Adipocyte (in vitro differentiated cells): Measurements from ENCODE around the gene ANKRD55.
A peak's percentile ranks its signal among the peaks of the same experiment; 100 is the strongest.
"Not testable (repeated sequence)": the region's sequence is repeated elsewhere in the genome, so short reads cannot be mapped to it uniquely, and the experiment has no call there.

ENCODE experiments used
- DNase-seq: peaks from one replicate; pipeline ENCODE4 v3.0.0-alpha.2; 2015; ENCODE audit warnings: low read depth
- H3K27me3 ChIP-seq: replicated peaks from 2 replicates; pipeline ENCODE4 v1.7.0; 2013; ENCODE audit warnings: mild to moderate bottlenecking, low read length, moderate library complexity; ENCODE audit not compliant: control insufficient read depth, insufficient read depth
- H3K36me3 ChIP-seq: 2 replicates; pipeline ENCODE4 v1.7.0; 2013; ENCODE audit warnings: low read length, mild to moderate bottlenecking, moderate library complexity; ENCODE audit not compliant: control insufficient read depth, insufficient read depth, severe bottlenecking
- H3K4me1 ChIP-seq: 2 replicates; pipeline ENCODE4 v1.7.0; 2013; ENCODE audit warnings: mild to moderate bottlenecking, low read length, moderate library complexity; ENCODE audit not compliant: control insufficient read depth, insufficient read depth
- H3K4me3 ChIP-seq: 2 replicates; pipeline ENCODE4 v1.7.0; 2013; ENCODE audit warnings: mild to moderate bottlenecking, low read length, moderate library complexity
- H3K9ac ChIP-seq: 2 replicates; pipeline ENCODE4 v1.7.0; 2013; ENCODE audit warnings: mild to moderate bottlenecking, low read length, moderate library complexity
- H3K9me3 ChIP-seq: 2 replicates; pipeline ENCODE4 v1.7.0; 2013; ENCODE audit warnings: mild to moderate bottlenecking, low read length, moderate library complexity; ENCODE audit not compliant: control insufficient read depth

ANKRD55 gene

DNA sequence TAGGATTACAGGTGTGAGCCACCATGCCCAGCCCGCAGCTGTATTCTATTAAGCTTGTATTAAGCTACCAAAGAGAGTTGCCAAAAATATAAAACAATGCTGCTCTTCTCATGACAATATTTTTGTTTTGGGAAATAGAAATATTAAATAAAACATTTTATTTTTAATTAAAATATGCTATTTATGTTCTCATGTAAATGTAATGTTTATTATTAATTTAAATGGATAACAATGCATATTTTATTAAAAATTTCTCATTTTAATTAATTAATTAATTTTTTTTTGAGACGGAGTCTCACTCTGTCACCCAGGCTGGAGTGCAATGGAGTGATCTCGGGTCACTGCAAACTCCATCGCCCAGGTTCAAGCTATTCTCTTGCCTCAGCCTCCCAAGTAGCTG, 117.5 kb downstream of the ANKRD55 start:
- Histone ChIP-seq H3K27me3 (no peaks in the 10 kb centered on the region), H3K9ac (no peak overlapping the region), H3K4me3 (no peak overlapping the region), H3K9me3 (no peaks in the 10 kb centered on the region), H3K36me3 (no peaks in the 10 kb centered on the region), H3K4me1 (peaks cover 17% of the 10 kb centered on the region)
- no peak for DNase-seq

DNA sequence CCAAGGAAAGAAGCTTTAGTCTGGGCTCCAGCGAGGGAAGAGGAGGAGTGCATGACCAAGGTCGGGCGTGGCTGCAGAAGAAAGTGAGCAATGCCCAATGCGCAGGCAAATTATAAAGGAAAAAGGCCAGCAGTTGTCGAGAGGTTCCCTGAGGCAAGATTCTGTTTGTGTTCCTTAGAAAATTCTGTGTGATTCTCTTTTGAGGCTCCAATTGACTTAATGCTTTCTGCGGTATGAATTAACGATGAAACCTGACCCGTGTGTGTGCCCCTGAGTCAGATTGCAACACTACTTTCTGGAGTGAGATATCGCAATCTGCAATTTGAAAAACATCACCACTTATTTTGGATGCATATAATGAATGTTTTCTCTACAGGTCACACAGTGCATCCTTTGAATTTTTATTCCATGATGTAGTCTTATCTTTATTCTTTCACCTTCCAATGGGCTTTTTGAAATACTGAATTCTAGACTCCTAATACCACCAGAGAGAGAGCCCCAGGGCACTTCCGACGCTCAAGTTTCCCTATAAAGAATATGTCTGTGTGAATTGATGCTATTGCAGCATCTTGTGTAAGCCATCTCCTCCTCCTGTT, 120.5 kb downstream of the ANKRD55 start:
- H3K9ac ChIP-seq, result no peak overlapping the region
- no peaks in the 10 kb centered on the region for H3K9me3 ChIP-seq
- no peak overlapping the region for H3K4me3 ChIP-seq
- H3K27me3 ChIP-seq, result no peaks in the 10 kb centered on the region
- peaks cover 17% of the 10 kb centered on the region for H3K4me1 ChIP-seq
- DNase-seq, result peak; percentile 92
- H3K36me3 ChIP-seq, result no peaks in the 10 kb centered on the region

DNA sequence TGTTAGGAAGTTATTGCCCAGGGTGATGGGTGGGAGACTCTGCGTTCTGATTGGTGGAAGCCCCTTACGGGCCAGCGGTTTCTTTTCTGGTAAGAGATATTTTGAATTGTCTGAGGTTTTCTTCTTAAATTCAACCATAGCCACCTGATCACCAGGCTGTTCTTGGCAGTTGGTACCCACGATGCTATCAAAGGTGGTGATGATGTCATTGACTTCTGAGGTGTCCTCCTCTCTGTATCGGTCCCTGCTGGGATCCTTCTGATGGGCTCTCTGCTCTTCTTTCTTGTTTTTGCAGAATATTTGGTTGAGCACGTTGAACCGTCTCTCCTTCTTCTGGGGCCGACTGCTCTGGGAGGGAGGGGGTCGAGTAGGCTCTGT, 121.7 kb downstream of the ANKRD55 start:
- no peak overlapping the region for H3K4me3 ChIP-seq

DNA sequence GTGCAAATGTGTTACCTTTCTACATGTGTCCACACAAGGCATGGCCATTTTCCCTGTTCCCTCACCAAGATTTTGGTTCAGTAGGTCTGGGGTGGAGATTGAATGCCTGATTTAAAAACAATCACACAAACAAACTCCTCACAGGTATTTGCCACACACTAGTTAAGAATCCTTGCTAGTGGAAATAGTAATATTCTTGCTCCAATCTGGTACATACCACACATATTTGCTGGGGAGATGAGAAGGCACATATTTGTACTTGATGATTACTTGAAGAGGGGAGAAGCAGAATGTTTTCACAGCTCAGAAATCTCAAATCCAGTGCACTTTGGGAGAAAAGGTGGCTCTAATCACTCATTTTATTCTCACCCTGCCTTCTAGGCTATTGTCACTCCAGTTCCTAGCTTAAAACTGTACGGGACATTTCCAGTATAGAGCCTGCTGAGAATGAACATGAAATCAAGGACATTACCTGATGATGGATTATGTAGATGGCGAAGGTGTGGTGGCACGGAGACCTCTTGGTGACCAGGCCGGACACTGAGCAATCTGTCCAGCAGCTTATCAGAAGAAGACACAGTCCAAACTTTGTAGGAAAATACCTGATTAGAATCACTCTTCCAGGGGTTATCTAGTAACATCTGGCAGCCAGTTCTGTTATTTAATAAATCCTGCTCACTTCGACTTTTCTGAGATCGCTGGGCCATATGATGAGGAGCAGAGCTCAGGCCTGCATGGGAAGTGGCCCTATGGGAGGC, 122.3 kb downstream of the ANKRD55 start:
- Histone ChIP-seq H3K36me3 (no peaks in the 10 kb centered on the region), H3K4me3 (no peak overlapping the region), H3K4me1 (peaks cover 11% of the 10 kb centered on the region), H3K9me3 (no peaks in the 10 kb centered on the region), H3K9ac (peak overlapping the region; percentile 0), H3K27me3 (no peaks in the 10 kb centered on the region)
- DNase-seq, result peak; percentile 36

More for the DNA sequence above, 121.7 kb downstream of the ANKRD55 start:
- H3K9ac ChIP-seq, result no peak overlapping the region
- peaks cover 8% of the 10 kb centered on the region for H3K4me1 ChIP-seq
- no peaks in the 10 kb centered on the region for H3K27me3 ChIP-seq
- H3K9me3 ChIP-seq, result no peaks in the 10 kb centered on the region
- no peaks in the 10 kb centered on the region for H3K36me3 ChIP-seq
- no peak for DNase-seq

DNA sequence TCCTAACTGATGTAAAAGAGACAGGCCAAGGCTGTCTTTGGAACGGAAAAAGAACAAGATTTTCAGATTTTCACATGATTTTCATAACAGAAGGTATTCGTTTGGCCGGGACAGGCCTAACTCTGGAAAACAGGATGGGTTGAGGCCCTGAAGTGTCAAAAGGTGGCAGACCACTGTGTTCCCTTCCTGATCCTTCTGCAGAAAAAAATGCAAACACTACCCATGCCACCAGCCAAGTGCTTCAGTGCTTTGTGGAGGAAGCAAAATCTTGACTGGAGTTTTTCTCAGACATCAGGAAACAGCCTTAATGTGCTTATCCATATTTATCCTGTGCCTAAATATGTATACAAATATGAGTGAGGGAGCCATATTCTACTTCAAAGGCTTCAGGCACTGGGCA, 124.9 kb downstream of the ANKRD55 start:
- DNase-seq, result no peak
- no peak overlapping the region for H3K9ac ChIP-seq
- H3K36me3 ChIP-seq, result no peaks in the 10 kb centered on the region
- H3K4me3 ChIP-seq, result no peak overlapping the region
- no peaks in the 10 kb centered on the region for H3K27me3 ChIP-seq
- H3K9me3 ChIP-seq, result no peaks in the 10 kb centered on the region
- peaks cover 14% of the 10 kb centered on the region for H3K4me1 ChIP-seq

DNA sequence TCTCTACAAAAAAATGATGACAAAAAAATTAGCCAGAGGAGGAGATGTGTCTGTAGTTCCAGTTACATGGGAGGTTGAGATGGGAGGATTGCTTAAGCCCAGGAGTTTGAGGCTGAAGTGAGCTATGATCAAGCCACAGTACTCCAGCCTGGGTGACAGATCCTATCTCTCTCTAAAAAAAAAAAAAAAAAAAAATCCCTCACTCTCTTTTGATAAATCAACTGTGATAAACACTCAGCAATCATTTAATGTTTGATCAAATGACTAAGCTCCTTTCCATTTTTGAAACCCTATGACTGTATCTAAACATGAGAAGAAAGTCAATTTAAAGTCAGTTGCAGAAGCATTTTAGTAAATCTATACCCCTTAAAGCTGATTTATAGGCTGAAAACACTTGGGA, 126.3 kb downstream of the ANKRD55 start:
- H3K4me3 ChIP-seq, result no peak overlapping the region
- no peaks in the 10 kb centered on the region for H3K27me3 ChIP-seq
- peaks cover 14% of the 10 kb centered on the region for H3K4me1 ChIP-seq
- H3K36me3 ChIP-seq, result no peaks in the 10 kb centered on the region
- H3K9ac ChIP-seq, result no peak overlapping the region
- H3K9me3 ChIP-seq, result no peaks in the 10 kb centered on the region
- DNase-seq, result no peak

DNA sequence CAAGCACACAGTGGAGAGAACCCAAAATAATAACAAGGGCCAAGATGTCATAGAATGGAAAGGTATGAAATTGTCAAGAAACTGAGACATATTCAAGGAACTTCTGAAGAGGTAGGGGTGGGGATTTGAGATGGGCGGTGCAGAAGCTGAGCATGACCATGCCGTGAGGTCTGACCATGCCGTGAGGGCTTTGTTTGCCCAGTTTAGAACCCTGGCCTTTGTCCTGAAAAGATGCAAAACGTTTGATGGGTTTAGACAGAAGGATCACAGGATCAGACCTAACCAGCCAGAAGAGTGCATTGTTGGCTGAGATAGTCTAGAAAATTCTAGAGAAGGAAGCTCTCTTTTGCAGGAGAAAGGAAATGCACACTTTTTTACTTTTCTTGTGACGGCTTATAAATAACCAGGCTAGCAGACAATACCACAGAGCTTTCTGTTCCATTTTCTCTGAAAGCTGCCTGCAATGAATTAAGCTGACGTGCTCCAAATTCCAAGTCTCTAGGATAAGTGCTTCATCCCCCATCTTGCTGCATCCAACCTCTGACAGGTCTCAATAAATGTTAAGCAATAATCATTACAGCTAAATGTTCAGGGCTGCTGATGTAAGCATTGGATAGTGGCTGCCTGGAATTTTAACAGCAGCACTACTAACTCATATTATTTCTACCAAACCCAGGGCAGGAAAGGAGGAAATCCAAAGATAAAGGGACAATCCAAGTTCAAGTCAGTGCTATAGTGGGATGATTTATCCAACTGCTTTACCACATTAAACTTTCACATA, 127.4 kb downstream of the ANKRD55 start:
- Histone ChIP-seq H3K9me3 (no peaks in the 10 kb centered on the region), H3K36me3 (no peaks in the 10 kb centered on the region), H3K9ac (no peak overlapping the region), H3K27me3 (no peaks in the 10 kb centered on the region), H3K4me1 (peaks cover 11% of the 10 kb centered on the region), H3K4me3 (no peak overlapping the region)
- no peak for DNase-seq

DNA sequence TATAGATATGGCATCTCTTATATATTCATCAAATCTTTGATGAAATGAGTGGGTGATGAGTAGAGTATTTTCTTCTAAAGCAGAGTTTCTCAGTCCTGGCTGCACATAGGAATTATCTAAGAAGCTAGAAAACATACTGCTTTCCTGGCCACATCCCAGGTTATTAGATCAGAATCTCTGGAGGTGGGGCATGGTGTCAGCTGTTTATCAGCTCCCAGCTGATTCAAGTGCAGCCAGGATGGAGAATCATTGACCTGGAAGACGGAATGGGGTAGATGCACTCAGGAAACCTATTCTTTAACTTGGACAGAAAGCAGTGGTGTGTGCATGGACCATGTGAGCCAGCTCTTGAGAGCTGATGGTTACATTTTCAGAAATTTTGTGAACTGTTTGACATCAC, 130.2 kb downstream of the ANKRD55 start:
- Histone ChIP-seq H3K4me1 (peaks cover 31% of the 10 kb centered on the region), H3K27me3 (no peaks in the 10 kb centered on the region), H3K9me3 (no peaks in the 10 kb centered on the region), H3K36me3 (no peaks in the 10 kb centered on the region), H3K9ac (no peak overlapping the region), H3K4me3 (no peak overlapping the region)
- DNase-seq, result no peak

DNA sequence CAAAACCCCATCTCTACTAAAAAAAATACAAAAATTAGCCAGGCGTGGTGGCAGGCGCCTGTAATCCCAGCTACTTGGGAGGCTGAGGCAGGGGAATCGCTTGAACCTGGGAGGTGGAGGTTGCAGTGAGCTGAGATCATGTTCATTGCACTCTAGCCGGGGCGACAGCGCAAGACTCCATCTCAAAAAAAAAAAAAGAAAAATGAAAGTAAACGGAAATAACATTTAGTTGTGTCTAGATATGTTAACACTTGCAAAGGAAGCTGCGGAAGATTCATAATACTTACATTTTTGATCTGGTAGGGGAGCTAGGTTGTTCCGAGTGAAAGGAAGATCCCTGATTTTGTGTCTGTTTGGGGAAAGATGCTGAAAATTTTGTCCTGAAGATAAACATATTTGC, 130.9 kb downstream of the ANKRD55 start:
- not testable (repeated sequence) for H3K27me3 ChIP-seq, H3K9me3 ChIP-seq, DNase-seq, H3K9ac ChIP-seq, H3K36me3 ChIP-seq, H3K4me3 ChIP-seq
- peaks cover 31% of the 10 kb centered on the region for H3K4me1 ChIP-seq

DNA sequence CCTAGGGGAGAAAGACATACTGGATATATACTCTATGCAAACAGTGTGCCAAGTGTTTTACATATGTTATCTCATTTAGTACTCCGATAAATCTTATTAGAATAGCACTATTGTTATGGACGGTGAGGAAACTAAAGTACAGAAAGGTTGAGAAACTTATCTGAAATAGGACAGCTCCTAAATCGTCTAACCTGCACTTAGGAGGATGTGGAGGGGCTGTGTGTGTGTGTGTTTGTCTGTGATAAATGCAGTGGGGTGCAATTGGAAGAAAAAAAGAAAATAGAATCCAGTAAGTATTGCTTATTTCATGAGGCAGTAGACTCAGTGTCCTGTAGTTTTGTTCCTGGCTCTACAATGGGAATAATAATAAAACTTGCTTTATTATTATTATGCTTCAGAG, 131.9 kb downstream of the ANKRD55 start:
- H3K4me3 ChIP-seq, result no peak overlapping the region
- no peaks in the 10 kb centered on the region for H3K36me3 ChIP-seq
- H3K27me3 ChIP-seq, result no peaks in the 10 kb centered on the region
- peaks cover 31% of the 10 kb centered on the region for H3K4me1 ChIP-seq
- H3K9ac ChIP-seq, result no peak overlapping the region
- no peaks in the 10 kb centered on the region for H3K9me3 ChIP-seq
- DNase-seq, result no peak

DNA sequence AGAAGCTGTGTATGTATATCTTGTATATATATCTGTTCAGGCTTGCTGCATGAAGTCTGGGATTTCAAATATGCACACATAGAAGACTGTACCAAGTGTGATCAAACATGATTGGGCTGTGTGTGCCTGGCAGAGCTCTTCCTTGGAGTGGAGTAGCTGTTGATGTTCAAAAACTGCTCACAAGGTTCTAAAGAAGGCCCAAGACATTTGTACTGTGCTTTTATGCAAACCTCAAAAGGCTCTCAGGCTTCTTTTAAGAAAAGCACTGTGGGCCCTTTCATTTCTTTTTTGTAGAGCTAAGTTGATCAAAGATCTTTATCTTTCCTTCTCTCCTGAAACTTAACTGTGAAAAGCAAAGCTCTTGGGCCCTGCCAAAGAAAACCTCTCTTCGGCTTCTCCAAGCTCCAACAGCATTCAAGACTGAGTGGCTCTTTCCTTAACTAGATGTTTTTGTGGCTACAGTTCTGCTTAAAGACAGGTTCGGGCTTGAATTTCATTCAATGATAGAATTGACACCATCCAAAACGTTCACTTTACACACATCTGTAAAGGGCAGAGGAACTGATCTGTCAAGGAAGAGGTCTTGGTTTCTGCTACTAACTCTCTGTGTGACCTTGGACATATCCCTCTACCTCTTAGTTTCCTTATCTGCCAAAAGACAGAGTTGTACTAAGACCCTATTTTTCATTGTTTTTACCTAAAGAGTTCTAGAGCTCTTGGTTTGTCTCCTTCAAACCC, 132.5 kb downstream of the ANKRD55 start:
- no peaks in the 10 kb centered on the region for H3K27me3 ChIP-seq
- H3K9ac ChIP-seq, result peak overlapping the region; percentile 65
- no peak overlapping the region for H3K4me3 ChIP-seq
- no peaks in the 10 kb centered on the region for H3K9me3 ChIP-seq
- peaks cover 26% of the 10 kb centered on the region for H3K4me1 ChIP-seq
- DNase-seq, result no peak
- H3K36me3 ChIP-seq, result no peaks in the 10 kb centered on the region
